OCI-LY7 (cell line): ENCODE results near the gene NCKAP5.

Experiments used
- CTCF ChIP-seq: fragments of 200-600 bp; sonication (generic); conservative IDR thresholded peaks from 2 replicates; pipeline ENCODE4 v1.5.1; 2014; ENCODE audit warnings: mild to moderate bottlenecking, antibody characterized with exemption, low read length, moderate library complexity, mixed read lengths
- EZH2phosphoT487 ChIP-seq: fragments of 200-600 bp; sonication (generic); IDR thresholded peaks from 2 replicates; pipeline ENCODE4 v1.6.1; 2018; ENCODE audit warnings: low read depth, borderline replicate concordance, mild to moderate bottlenecking, mixed run types, antibody characterized with exemption, low read length, moderate library complexity, mixed read lengths

GRCh38 chr2:133476286-133476685, 92.0 kb downstream of the NCKAP5 start:
- TF ChIP-seq EZH2phosphoT487 (no peak), CTCF (no peak)
